Rectal smooth muscle tissue (tissue), 1 donor: ENCODE results near the gene TMPRSS5.
"Not testable (repeated sequence)": the region's sequence is repeated elsewhere in the genome, so short reads cannot be mapped to it uniquely, and the experiment has no call there.

Experiments used
- H3K27ac ChIP-seq: one replicate; pipeline ENCODE4 v1.7.0; 2013; ENCODE audit warnings: low read depth, low read length, inconsistent platforms
- H3K27me3 ChIP-seq: one replicate; pipeline ENCODE4 v1.7.0; 2013; ENCODE audit warnings: low read length; ENCODE audit not compliant: control insufficient read depth, insufficient read depth
- H3K36me3 ChIP-seq: one replicate; pipeline ENCODE4 v1.7.0; 2013; ENCODE audit warnings: low read length; ENCODE audit not compliant: control insufficient read depth, insufficient read depth
- H3K4me1 ChIP-seq: one replicate; pipeline ENCODE4 v1.7.0; 2013; ENCODE audit warnings: low read length; ENCODE audit not compliant: control insufficient read depth, insufficient read depth
- H3K4me3 ChIP-seq: one replicate; pipeline ENCODE4 v1.7.0; 2013; ENCODE audit warnings: low read length
- H3K9ac ChIP-seq: one replicate; pipeline ENCODE4 v1.7.0; 2013; ENCODE audit warnings: low read length

The TMPRSS5 gene

DNA sequence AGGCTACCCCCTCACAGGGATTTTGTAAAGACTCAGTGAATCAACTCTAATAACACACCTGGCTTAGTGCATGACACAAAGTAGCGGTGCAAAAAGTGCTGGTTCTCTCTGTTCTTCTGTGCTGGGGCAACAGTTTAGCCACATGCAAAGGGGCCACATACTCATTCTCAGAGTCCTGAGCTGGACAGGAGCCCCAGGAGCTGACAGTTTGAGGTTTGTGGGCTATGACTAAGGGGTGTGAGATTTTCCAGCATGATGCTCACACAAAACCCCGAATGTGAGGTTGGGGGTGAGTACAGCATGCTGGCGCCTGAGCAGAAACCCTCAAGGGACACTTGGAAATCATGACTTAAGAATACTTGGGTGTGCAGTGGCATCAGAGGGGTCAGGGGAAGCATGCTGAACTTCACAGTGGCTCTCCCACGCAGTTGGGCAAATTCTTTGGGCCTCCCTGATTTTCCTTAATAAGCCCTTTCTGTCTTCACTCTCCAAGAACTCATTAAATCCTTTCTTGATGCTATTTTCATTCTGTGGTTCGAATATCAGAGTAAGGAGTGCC lies 31.0 kb downstream of the TMPRSS5 start:
- Histone ChIP-seq H3K36me3 (no peaks in the 10 kb centered on the region), H3K4me3 (no peak overlapping the region), H3K27ac (no peak overlapping the region), H3K9ac (no peak overlapping the region), H3K4me1 (no peaks in the 10 kb centered on the region), H3K27me3 (no peaks in the 10 kb centered on the region)

DNA sequence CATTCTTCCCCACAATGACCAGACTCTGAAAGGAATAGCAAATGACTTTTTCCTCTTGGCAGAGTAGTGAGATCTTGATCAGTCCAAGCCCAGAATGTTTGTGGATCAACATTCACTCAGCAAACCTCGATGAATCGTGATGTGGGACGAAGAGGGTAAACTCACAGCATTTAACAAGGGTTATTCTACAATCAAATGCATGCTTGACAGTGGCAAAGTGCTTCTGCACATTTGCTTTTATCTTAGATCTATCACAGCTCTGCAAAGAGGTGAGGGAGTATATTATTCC lies 31.8 kb downstream of the TMPRSS5 start:
- Histone ChIP-seq H3K4me1 (no peaks in the 10 kb centered on the region), H3K9ac (no peak overlapping the region), H3K27ac (no peak overlapping the region), H3K36me3 (no peaks in the 10 kb centered on the region), H3K4me3 (no peak overlapping the region), H3K27me3 (no peaks in the 10 kb centered on the region)

DNA sequence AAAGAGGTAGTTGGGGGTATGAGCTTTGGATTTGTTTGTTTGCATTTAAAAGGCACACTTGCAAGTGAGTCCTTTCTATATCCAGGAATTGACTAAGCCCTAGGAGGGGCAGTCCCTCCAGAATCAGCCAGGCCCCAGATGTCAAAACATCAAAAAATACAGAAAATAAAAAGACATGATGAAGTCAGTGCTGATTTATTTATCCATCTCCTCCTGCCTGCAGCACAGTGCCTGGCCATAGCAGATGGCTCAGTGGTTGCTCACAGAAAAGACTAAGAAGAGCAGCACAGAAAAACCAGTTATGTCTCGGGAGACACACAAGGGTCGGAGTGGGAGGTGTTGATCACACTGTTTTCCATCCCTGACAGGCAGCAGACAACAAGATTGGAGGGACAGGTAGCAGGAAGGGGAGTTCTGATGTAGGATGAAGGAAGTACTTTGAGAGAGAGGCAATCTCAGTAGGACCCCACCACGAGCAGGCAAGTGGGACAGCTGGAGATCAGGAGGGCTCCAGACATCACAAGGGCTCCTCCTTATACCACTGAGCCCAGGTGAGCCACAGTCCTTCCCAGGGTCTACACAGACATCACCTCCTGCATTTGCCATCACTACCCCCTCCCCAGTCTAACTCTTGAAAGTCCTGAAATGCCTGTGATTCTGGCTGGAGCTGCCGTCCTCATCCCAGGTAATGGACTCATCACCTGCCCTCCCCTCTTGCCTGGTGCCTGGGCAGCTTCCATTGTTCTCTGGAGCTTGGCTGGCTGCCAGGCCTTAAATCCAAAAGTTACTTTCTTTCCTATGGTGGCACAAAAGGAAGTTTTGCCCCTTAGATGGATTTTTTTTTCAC lies 32.3 kb downstream of the TMPRSS5 start:
- Histone ChIP-seq H3K27me3 (no peaks in the 10 kb centered on the region), H3K9ac (no peak overlapping the region), H3K27ac (no peak overlapping the region), H3K4me3 (no peak overlapping the region), H3K4me1 (no peaks in the 10 kb centered on the region), H3K36me3 (no peaks in the 10 kb centered on the region)

DNA sequence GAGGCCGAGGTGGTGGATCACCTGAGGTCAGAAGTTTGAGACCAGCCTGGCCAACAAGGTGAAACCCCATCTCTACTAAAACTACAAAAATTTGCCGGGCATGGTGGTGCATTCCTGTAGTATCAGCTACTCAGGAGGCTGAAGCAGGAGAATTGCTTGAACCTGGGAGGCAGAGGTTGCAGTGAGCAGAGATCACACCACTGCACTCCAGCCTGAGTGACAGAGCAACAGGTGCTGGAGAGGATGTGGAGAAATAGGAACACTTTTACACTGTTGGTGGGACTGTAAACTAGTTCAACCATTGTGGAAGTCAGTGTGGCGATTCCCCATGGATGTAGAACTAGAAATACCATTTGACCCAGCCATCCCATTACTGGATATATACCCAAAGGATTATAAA lies 34.2 kb downstream of the TMPRSS5 start:
- H3K27ac ChIP-seq, H3K4me1 ChIP-seq, H3K9ac ChIP-seq, H3K4me3 ChIP-seq, H3K36me3 ChIP-seq, H3K27me3 ChIP-seq: not testable (repeated sequence)

DNA sequence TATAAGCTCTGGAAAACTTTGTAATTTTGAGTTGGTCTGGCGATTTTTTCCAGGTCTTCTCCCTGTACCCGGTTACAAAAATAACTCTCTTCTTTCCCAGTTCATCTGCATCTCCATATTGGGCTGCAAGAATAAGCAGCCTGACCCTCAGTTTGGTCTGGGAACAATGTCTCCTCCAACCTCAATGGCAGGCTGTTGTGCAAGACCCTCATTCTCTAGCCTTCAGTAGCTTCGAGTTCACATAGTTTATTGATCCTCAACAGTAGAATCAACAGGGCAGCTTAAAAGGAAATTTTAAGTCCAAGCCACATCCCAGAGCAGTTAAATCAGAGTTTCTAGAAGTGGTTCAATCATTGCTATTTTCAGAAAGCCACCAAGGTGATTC lies 35.3 kb downstream of the TMPRSS5 start:
- no peaks in the 10 kb centered on the region for H3K36me3 ChIP-seq
- H3K9ac ChIP-seq = no peak overlapping the region
- no peak overlapping the region for H3K27ac ChIP-seq
- no peaks in the 10 kb centered on the region for H3K27me3 ChIP-seq
- no peaks in the 10 kb centered on the region for H3K4me1 ChIP-seq
- no peak overlapping the region for H3K4me3 ChIP-seq

DNA sequence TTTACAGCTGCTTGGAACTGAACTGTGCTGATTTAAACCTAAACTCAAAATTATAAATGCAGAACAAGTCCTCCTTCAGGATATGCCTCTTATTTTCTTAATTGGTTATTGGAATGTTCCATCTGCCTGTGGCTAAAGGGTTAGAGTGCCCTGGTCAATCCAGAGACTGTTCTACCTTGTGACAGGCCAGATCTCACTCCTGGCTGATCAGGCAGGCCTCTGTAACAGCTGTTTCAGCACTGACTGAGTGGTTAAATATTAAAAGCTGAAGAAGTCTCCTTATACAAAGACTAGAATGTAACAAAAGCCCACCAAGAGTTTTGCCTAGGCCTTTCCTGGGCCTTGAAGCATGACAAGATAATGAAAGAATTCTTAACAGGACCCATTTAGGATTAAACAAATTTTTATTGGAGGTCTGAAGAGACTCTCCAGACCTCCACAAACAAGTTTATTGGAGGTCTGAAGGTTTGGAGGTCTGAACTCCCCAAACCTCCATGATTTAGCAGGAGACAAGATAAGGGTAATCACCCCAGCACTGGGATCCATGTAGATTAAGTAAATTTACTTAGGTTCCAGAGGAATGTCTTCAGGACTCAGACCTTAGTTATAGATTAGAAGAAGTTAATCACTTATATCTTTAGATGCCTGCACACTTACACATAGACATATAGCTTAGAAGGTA lies 35.8 kb downstream of the TMPRSS5 start:
- Histone ChIP-seq H3K27ac (no peak overlapping the region), H3K4me1 (no peaks in the 10 kb centered on the region), H3K27me3 (no peaks in the 10 kb centered on the region), H3K9ac (no peak overlapping the region), H3K36me3 (no peaks in the 10 kb centered on the region), H3K4me3 (no peak overlapping the region)

DNA sequence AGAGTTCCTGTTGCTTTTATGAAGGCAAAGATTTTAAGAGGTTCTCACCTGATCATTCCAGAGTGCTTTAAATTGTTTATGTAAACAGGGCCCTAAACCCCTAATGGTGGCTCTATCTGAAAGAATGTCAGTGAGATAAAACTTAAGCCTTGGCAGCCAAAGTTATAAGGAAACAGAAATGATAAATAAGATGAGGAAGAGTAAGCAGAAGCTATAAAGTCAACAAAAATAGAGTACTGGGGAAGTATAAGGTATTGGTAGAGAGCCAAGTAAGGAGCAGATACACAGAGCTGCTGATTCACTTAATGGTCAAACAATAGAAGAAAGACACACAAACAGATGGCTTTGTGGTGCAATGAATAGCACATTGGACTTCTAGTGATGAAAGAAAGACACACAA lies 37.9 kb downstream of the TMPRSS5 start:
- H3K9ac ChIP-seq = no peak overlapping the region
- H3K36me3 ChIP-seq = no peaks in the 10 kb centered on the region
- H3K4me1 ChIP-seq = no peaks in the 10 kb centered on the region
- no peak overlapping the region for H3K27ac ChIP-seq
- no peak overlapping the region for H3K4me3 ChIP-seq
- no peaks in the 10 kb centered on the region for H3K27me3 ChIP-seq

DNA sequence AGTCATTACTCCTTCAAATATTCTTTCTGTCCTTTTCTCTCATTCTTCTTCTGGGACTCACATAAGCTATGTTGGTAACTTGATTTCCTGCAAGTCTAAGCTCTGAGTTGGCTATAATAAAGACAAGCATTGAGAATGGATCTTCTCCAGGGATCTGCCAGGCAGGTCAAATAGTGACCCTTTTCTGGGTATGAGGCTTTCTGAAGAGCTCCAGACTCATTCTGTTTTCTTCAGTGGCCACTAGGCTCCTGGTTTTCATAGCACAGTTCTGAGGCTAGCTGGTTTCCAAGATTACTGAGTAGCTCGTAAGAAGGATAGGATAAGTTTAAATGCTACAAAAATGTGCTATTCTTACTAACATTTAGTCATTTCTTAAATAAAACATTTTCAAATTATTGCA lies 38.3 kb downstream of the TMPRSS5 start:
- Histone ChIP-seq H3K36me3 (no peaks in the 10 kb centered on the region), H3K9ac (no peak overlapping the region), H3K4me3 (no peak overlapping the region), H3K4me1 (no peaks in the 10 kb centered on the region), H3K27ac (no peak overlapping the region), H3K27me3 (no peaks in the 10 kb centered on the region)

DNA sequence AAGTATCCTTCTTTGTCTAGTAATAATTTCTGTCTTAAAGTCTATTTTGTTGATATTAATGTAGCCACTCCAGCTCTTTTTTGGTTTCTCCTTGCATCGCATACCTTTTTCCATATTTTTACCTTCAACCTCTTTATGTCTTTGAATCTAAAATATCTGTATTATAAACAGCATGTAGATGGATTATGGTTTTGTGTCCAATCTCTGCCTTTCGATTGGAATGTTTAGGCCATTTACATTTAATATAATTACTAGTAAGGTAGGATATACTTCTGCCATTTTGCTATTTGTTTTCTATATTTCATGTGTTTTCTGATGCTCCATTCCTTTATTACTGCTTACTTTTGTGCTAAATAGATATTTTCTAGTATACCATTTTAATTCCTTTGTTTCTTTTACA lies 39.5 kb downstream of the TMPRSS5 start:
- no peak overlapping the region for H3K27ac ChIP-seq

DNA sequence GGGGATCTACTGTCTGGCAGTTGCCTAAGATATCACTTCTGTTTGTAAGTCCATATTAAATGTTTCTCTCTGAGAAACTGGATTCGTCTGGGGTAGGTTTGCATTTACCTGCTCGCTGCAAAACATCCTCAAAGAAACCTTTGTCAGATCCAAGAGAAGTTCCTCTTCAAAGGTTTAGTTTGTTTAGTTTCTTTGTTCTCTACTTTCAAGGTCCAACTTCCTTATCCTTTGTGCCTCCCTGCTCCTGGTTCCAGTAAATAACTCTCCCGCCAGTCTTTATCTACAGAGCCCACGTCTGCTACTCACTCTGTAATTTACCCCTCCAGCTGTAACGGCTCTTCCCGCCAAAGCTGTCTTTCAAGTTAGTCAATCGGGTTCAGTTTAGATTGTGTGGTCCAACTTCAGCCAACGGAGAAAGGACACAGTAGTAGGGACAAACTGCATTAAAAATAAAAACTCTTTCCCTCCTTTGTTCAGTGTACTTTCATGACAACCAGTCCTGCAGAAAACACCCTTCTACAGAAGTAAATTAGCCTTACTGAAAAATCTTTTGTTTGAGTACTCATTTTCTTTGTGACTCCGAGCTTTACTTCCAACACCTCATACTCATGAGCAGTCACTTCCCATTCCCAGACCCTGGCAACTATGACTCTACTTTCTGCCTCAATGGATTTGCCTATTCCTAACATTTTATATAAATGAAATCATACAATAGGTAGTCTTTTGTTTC lies 41.0 kb downstream of the TMPRSS5 start:
- Histone ChIP-seq H3K27me3 (no peaks in the 10 kb centered on the region), H3K4me3 (no peak overlapping the region), H3K36me3 (no peaks in the 10 kb centered on the region), H3K4me1 (no peaks in the 10 kb centered on the region), H3K27ac (no peak overlapping the region), H3K9ac (no peak overlapping the region)

More for the DNA sequence above, 39.5 kb downstream of the TMPRSS5 start:
- H3K36me3 ChIP-seq = no peaks in the 10 kb centered on the region
- H3K27me3 ChIP-seq = no peaks in the 10 kb centered on the region
- H3K4me1 ChIP-seq = no peaks in the 10 kb centered on the region
- no peak overlapping the region for H3K9ac ChIP-seq
- no peak overlapping the region for H3K4me3 ChIP-seq

DNA sequence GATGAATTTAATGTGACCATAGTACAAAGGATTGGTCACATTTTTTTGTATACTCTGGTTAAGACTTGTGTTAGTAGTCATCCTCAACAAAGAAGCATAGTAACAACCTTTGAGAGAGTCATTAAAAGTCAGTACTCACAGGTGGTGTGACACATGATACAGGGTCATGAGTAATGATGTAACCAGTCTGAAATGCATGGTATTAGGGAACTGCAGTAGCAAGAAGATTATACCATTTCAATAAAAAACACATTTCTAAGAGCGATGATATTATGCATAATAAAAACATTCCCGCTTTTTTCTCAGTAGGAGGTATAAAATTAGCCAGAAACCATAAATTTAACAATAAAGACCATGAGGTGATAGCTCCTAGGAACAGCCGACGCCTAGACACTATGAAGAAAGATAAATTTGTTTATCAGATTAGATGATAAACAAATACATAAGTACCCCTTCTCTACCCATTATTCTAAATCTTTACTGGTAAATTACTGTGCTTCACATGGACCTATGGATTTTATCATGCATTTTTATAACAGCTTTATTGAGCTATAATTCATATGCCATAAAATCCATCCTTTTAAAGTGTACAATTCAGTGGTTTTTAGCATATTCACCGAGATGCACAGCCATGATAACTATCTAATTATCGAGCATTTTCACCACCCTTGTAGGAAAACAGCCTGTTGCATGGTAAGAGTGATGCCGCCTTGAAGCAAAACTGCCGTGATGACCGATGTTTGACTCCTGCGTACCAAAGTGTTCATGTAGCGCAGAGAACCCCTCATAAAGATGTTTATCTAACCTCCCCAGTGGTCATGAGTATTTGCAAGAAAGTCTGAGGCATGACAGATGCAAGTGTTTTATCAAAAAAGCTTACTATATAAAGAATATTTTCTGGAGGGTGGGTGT lies 41.8 kb downstream of the TMPRSS5 start:
- Histone ChIP-seq H3K27ac (no peak overlapping the region), H3K4me3 (no peak overlapping the region), H3K9ac (no peak overlapping the region), H3K4me1 (no peaks in the 10 kb centered on the region), H3K27me3 (no peaks in the 10 kb centered on the region), H3K36me3 (no peaks in the 10 kb centered on the region)

DNA sequence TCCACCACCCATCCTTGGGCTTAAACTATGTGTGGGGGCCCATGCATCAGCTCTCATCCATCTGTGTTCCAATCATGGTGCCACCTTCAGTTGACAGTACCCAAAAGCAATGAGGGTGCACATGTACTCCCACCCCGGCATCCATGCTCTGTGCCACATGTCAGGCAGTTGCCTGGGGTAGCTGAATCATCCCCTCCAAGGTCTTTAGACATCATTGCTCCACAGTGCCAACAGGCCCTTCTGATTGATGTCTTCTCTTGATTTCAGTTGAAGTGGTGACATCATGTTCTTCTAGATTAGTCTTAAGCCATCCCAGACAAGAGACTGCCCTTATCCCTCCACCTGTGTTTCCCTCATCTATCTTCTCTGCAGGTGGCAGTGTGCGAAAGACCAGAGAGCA lies 42.5 kb downstream of the TMPRSS5 start:
- Histone ChIP-seq H3K27me3 (no peaks in the 10 kb centered on the region), H3K27ac (no peak overlapping the region)

More for the DNA sequence above, 42.5 kb downstream of the TMPRSS5 start:
- Histone ChIP-seq H3K4me1 (no peaks in the 10 kb centered on the region), H3K9ac (no peak overlapping the region), H3K4me3 (no peak overlapping the region), H3K36me3 (no peaks in the 10 kb centered on the region)
